ENCODE data around the gene CCDC40. TPM values are rescaled to one million over a fixed set of nuclear protein-coding genes. Genes with fewer than 3 reads are reported as not detected.

Gene CCDC40
- total RNA-seq, 1 donor = 8.3 TPM

DNA sequence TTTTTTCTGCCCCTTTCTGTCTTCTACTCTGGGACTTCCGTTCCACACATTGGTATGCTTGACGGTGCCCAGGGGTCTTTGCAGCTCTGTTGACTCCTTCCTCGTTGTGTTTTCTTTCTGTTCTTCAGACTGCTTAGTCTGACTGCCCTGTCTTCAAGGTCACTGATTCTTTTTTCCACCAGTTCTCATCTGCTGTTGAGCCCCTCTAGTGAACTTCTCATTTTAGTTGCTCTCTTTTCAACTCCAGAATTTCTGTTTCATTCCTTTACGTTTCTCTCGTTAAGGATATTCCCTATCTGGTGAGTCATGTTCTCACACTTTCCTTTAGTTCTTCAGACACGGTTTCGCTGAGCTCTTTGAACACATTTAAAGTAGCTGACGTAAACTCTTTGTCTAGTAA lies 78.7 kb downstream of the CCDC40 start:
- Histone ChIP-seq H3K27ac (ENCODE audit: low read depth, low read length) (no peak overlapping the region), H3K27me3 (ENCODE audit: insufficient read depth, low read length) (no peaks in the 10 kb centered on the region), H3K9me3 (ENCODE audit: low read depth, low read length) (no peaks in the 10 kb centered on the region), H3K4me3 (ENCODE audit: insufficient read depth, low read length) (no peak overlapping the region), H3K4me1 (ENCODE audit: insufficient read depth, low read length) (no peaks in the 10 kb centered on the region), H4K20me1 (ENCODE audit: insufficient read depth, low read length) (no peaks in the 10 kb centered on the region), H2AFZ (ENCODE audit: low read length) (no peak overlapping the region), H3K79me2 (ENCODE audit: insufficient read depth, low read length) (no peaks in the 10 kb centered on the region), H3K36me3 (ENCODE audit: insufficient read depth, low read length) (no peaks in the 10 kb centered on the region), H3K4me2 (ENCODE audit: insufficient read depth, low read length) (no peak overlapping the region)
- TF ChIP-seq CTCF (IDR thresholded peaks at IDR 0.05; ENCODE audit: extremely low read depth, low read depth, low read length) = no peak
- DNase-seq (ENCODE audit: insufficient read length, low spot score, missing footprints) = peak; percentile 55

GRCh38 chr17:80116276-80116920 lies 80.0 kb downstream of the CCDC40 start:
- H3K4me1 ChIP-seq (ENCODE audit: insufficient read depth, low read length) = no peaks in the 10 kb centered on the region
- no peak overlapping the region for H3K4me3 ChIP-seq (ENCODE audit: insufficient read depth, low read length)
- no peaks in the 10 kb centered on the region for H3K36me3 ChIP-seq (ENCODE audit: insufficient read depth, low read length)
- H4K20me1 ChIP-seq (ENCODE audit: insufficient read depth, low read length) = no peaks in the 10 kb centered on the region
- H3K9me3 ChIP-seq (ENCODE audit: low read depth, low read length) = no peaks in the 10 kb centered on the region
- peak; percentile 83 for DNase-seq (ENCODE audit: insufficient read length, low spot score, missing footprints)
- H3K79me2 ChIP-seq (ENCODE audit: insufficient read depth, low read length) = no peaks in the 10 kb centered on the region
- no peak overlapping the region for H3K27ac ChIP-seq (ENCODE audit: low read depth, low read length)
- no peak for TF ChIP-seq CTCF (IDR thresholded peaks at IDR 0.05; ENCODE audit: extremely low read depth, low read depth, low read length)
- no peak overlapping the region for H2AFZ ChIP-seq (ENCODE audit: low read length)
- no peaks in the 10 kb centered on the region for H3K27me3 ChIP-seq (ENCODE audit: insufficient read depth, low read length)
- H3K4me2 ChIP-seq (ENCODE audit: insufficient read depth, low read length) = no peak overlapping the region

DNA sequence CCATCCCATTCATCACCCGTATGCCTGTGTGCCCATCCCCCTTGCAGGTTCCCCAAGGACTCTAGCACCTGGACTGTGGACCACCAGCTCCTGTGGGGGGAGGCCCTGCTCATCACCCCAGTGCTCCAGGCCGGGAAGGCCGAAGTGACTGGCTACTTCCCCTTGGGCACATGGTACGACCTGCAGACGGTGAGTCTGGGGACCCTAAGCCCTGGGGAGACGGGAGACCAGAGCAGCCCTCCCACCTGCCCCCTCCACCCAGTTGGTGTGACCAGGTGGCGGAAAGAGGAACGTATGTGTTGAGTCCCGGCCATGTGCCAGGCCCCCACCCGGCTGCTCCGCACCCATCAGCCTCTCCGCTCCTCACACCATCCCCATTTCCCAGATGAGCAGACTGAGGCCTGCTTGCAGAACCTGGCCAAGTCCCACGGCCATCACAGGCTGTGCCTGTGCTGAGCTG lies 80.5 kb downstream of the CCDC40 start:
- no peak overlapping the region for H3K4me2 ChIP-seq (ENCODE audit: insufficient read depth, low read length)
- DNase-seq (ENCODE audit: insufficient read length, low spot score, missing footprints) = peak; percentile 19
- no peaks in the 10 kb centered on the region for H3K4me1 ChIP-seq (ENCODE audit: insufficient read depth, low read length)
- H3K9me3 ChIP-seq (ENCODE audit: low read depth, low read length) = no peaks in the 10 kb centered on the region
- H4K20me1 ChIP-seq (ENCODE audit: insufficient read depth, low read length) = no peaks in the 10 kb centered on the region
- TF ChIP-seq CTCF (IDR thresholded peaks at IDR 0.05; ENCODE audit: extremely low read depth, low read depth, low read length) = no peak
- no peak overlapping the region for H3K27ac ChIP-seq (ENCODE audit: low read depth, low read length)
- no peak overlapping the region for H2AFZ ChIP-seq (ENCODE audit: low read length)
- no peaks in the 10 kb centered on the region for H3K27me3 ChIP-seq (ENCODE audit: insufficient read depth, low read length)
- no peak overlapping the region for H3K4me3 ChIP-seq (ENCODE audit: insufficient read depth, low read length)
- H3K79me2 ChIP-seq (ENCODE audit: insufficient read depth, low read length) = no peaks in the 10 kb centered on the region
- no peaks in the 10 kb centered on the region for H3K36me3 ChIP-seq (ENCODE audit: insufficient read depth, low read length)

- Histone ChIP-seq H3K79me2 (ENCODE audit: insufficient read depth, low read length) (no peaks in the 10 kb centered on the region), H3K36me3 (ENCODE audit: insufficient read depth, low read length) (no peaks in the 10 kb centered on the region), H3K9me3 (ENCODE audit: low read depth, low read length) (no peaks in the 10 kb centered on the region), H4K20me1 (ENCODE audit: insufficient read depth, low read length) (no peaks in the 10 kb centered on the region), H3K4me2 (ENCODE audit: insufficient read depth, low read length) (no peak overlapping the region), H3K27ac (ENCODE audit: low read depth, low read length) (no peak overlapping the region), H3K4me3 (ENCODE audit: insufficient read depth, low read length) (no peak overlapping the region), H3K27me3 (ENCODE audit: insufficient read depth, low read length) (no peaks in the 10 kb centered on the region), H2AFZ (ENCODE audit: low read length) (no peak overlapping the region), H3K4me1 (ENCODE audit: insufficient read depth, low read length) (no peaks in the 10 kb centered on the region)
- peak; percentile 65 for DNase-seq (ENCODE audit: insufficient read length, low spot score, missing footprints)
- no peak for TF ChIP-seq CTCF (IDR thresholded peaks at IDR 0.05; ENCODE audit: extremely low read depth, low read depth, low read length)
Observed at GRCh38 chr17:80117491-80118401, 81.3 kb downstream of the CCDC40 start.
